H1 (cell line): ENCODE data around the gene HTR4. TPM values are rescaled to one million over a fixed set of nuclear protein-coding genes. Genes with fewer than 3 reads are reported as not detected.

Experiments used
- CTCF ChIA-PET: fragments of 300-600 bp; sonication (Branson Sonifier 250); formaldehyde crosslinking; loops from one replicate; lab custom pipeline; 2021; ENCODE audit not compliant: partially characterized antibody; lab: Charles Lee
- POLR2A ChIA-PET: fragments of 300-600 bp; sonication (Branson Sonifier 250); formaldehyde crosslinking; loops from one replicate; lab custom pipeline; 2021; ENCODE audit warnings: inconsistent platforms; ENCODE audit not compliant: partially characterized antibody; lab: Charles Lee
- DNase-seq, 2 experiments: peaks; one replicate each; pipeline versions ENCODE4 v3.0.0 to v3.0.0-alpha.2; 2010 to 2022; ENCODE audit warnings: low spot score in 2 of 2, low read depth in 1 of 2, mixed read lengths in 1 of 2
- FAIRE-seq: peaks from 2 replicates; lab custom pipeline; 2011; peaks lifted over from hg19 to GRCh38; lab: Jason Lieb, UNC
- H2AFZ ChIP-seq: 2 replicates; pipeline ENCODE4 v1.8.1; 2012; ENCODE audit warnings: low read length, inconsistent platforms
- H2AK5ac ChIP-seq: 2 replicates; pipeline ENCODE4 v1.6.1; 2013; ENCODE audit warnings: low read depth, low read length
- H2BK120ac ChIP-seq: replicated peaks from 2 replicates; pipeline ENCODE3; 2013; ENCODE audit warnings: low read depth, low read length, inconsistent platforms
- H2BK12ac ChIP-seq: 2 replicates; pipeline ENCODE4 v1.6.1; 2013; ENCODE audit warnings: low read depth, low read length
- H2BK15ac ChIP-seq: 2 replicates; pipeline ENCODE4 v1.6.1; 2013; ENCODE audit warnings: low read length
- H2BK20ac ChIP-seq: 2 replicates; pipeline ENCODE4 v1.6.1; 2013; ENCODE audit warnings: low read length
- H2BK5ac ChIP-seq: 2 replicates; pipeline ENCODE4 v1.6.1; 2013; ENCODE audit warnings: low read depth, low read length
- H3K14ac ChIP-seq: 2 replicates; pipeline ENCODE4 v1.6.1; 2013; ENCODE audit warnings: inconsistent platforms; ENCODE audit not compliant: insufficient read length
- H3K18ac ChIP-seq: 2 replicates; pipeline ENCODE4 v1.6.1; 2013; ENCODE audit warnings: low read length; ENCODE audit errors: extremely low read depth
- H3K23ac ChIP-seq: 2 replicates; pipeline ENCODE4 v1.6.1; 2013; ENCODE audit warnings: inconsistent platforms; ENCODE audit not compliant: insufficient read length
- H3K23me2 ChIP-seq: 2 replicates; pipeline ENCODE4 v1.6.1; 2013; ENCODE audit warnings: low read depth, low read length
- H3K27ac ChIP-seq: 2 replicates; pipeline ENCODE4 v1.6.1; 2011; ENCODE audit warnings: low read depth, low read length, inconsistent platforms
- H3K27me3 ChIP-seq, 4 experiments: replicated peaks in 1 of 4; 1 replicate in 1 of 4; 2 replicates in 3 of 4; pipeline versions ENCODE4 v1.6.1 to v1.8.1; 2011 to 2013; ENCODE audit warnings: low read length in 3 of 4, mild to moderate bottlenecking in 3 of 4, inconsistent platforms in 2 of 4, mixed read lengths in 2 of 4, moderate library complexity in 1 of 4; ENCODE audit not compliant: control insufficient read depth in 3 of 4, insufficient read depth in 3 of 4; ENCODE audit errors: extremely low read depth in 1 of 4
- H3K36me3 ChIP-seq, 4 experiments: 2 replicates each; pipeline versions ENCODE4 v1.6.1 to v1.8.1; 2011 to 2013; ENCODE audit warnings: mild to moderate bottlenecking in 4 of 4, low read length in 3 of 4, moderate library complexity in 2 of 4, control low read depth in 1 of 4, inconsistent platforms in 1 of 4; ENCODE audit not compliant: insufficient read depth in 4 of 4, control insufficient read depth in 2 of 4
- H3K4ac ChIP-seq: replicated peaks from 2 replicates; pipeline ENCODE3; 2013; ENCODE audit warnings: low read length, low read depth, mixed read lengths, inconsistent platforms; ENCODE audit not compliant: insufficient read length
- H3K4me1 ChIP-seq, 4 experiments: replicated peaks in 1 of 4; 1 replicate in 1 of 4; 2 replicates in 3 of 4; pipeline versions ENCODE4 v1.6.1 to v1.8.1; 2011 to 2013; ENCODE audit warnings: low read length in 3 of 4, inconsistent platforms in 2 of 4, mixed read lengths in 1 of 4; ENCODE audit not compliant: insufficient read depth in 4 of 4, control insufficient read depth in 3 of 4
- H3K4me2 ChIP-seq, 2 experiments: 2 replicates each; pipeline versions ENCODE4 v1.6.1 to v1.8.1; 2011 to 2013; ENCODE audit warnings: low read depth in 2 of 2, low read length in 2 of 2, control low read depth in 1 of 2, inconsistent platforms in 1 of 2, mild to moderate bottlenecking in 1 of 2; ENCODE audit not compliant: insufficient read depth in 1 of 2
- H3K4me3 ChIP-seq, 4 experiments: fragments of 200-600, 300-600 bp in 1 of 4; sonication (generic), shearing (Covaris generic), sonication (Bioruptor Twin) in 1 of 4; 2 replicates each; pipeline versions ENCODE4 v1.5.1 to v1.8.1; 2011 to 2016; ENCODE audit warnings: low read length in 4 of 4, low read depth in 3 of 4, control low read depth in 2 of 4, inconsistent platforms in 2 of 4, mild to moderate bottlenecking in 2 of 4, mixed read lengths in 1 of 4, moderate library complexity in 1 of 4; ENCODE audit not compliant: insufficient read depth in 2 of 4; ENCODE audit errors: extremely low read depth in 1 of 4
- H3K56ac ChIP-seq: replicated peaks from 2 replicates; pipeline ENCODE3; 2013; ENCODE audit warnings: low read depth, mild to moderate bottlenecking, mixed read lengths, low read length, inconsistent platforms; ENCODE audit not compliant: insufficient read length
- H3K79me1 ChIP-seq: 2 replicates; pipeline ENCODE4 v1.6.1; 2013; ENCODE audit warnings: low read depth, low read length, control low read depth
- H3K79me2 ChIP-seq, 2 experiments: 2 replicates each; pipeline versions ENCODE4 v1.6.1 to v1.8.1; 2012 to 2013; ENCODE audit warnings: low read length in 2 of 2, mild to moderate bottlenecking in 2 of 2, inconsistent platforms in 1 of 2; ENCODE audit not compliant: insufficient read depth in 2 of 2, control insufficient read depth in 1 of 2
- H3K9ac ChIP-seq, 4 experiments: replicated peaks in 1 of 4; 1 replicate in 1 of 4; 2 replicates in 3 of 4; pipeline versions ENCODE4 v1.6.1 to v1.8.1; 2011 to 2013; ENCODE audit warnings: low read depth in 3 of 4, low read length in 3 of 4, control low read depth in 2 of 4, mild to moderate bottlenecking in 2 of 4, moderate library complexity in 2 of 4, inconsistent platforms in 1 of 4; ENCODE audit errors: extremely low read depth in 1 of 4
- H3K9me3 ChIP-seq, 2 experiments: 2 replicates each; pipeline versions ENCODE4 v1.6.1 to v1.8.1; 2012 to 2013; ENCODE audit warnings: mild to moderate bottlenecking in 2 of 2, moderate library complexity in 2 of 2, control low read depth in 1 of 2, inconsistent platforms in 1 of 2, low read depth in 1 of 2, low read length in 1 of 2, mixed read lengths in 1 of 2; ENCODE audit not compliant: insufficient read depth in 2 of 2
- H4K20me1 ChIP-seq, 2 experiments: replicated peaks in 1 of 2; 2 replicates each; pipeline versions ENCODE3 to v1.8.1; 2011 to 2013; ENCODE audit warnings: inconsistent platforms in 2 of 2, low read length in 2 of 2, mild to moderate bottlenecking in 1 of 2; ENCODE audit not compliant: insufficient read depth in 2 of 2, control insufficient read depth in 1 of 2
- H4K5ac ChIP-seq: 2 replicates; pipeline ENCODE4 v1.6.1; 2013; ENCODE audit warnings: low read length, low read depth, mixed read lengths, inconsistent platforms; ENCODE audit not compliant: insufficient read length
- H4K8ac ChIP-seq: 2 replicates; pipeline ENCODE4 v1.8.0; 2013; ENCODE audit warnings: mild to moderate bottlenecking, moderate library complexity, low read length, inconsistent platforms; ENCODE audit not compliant: insufficient read depth; ENCODE audit errors: extremely low read depth
- H4K91ac ChIP-seq: replicated peaks from 2 replicates; pipeline ENCODE3; 2013; ENCODE audit warnings: low read length, mixed read lengths, inconsistent platforms; ENCODE audit not compliant: insufficient read length
- CEBPB ChIP-seq: IDR thresholded peaks from 2 replicates; pipeline ENCODE4 v1.6.1; 2012; ENCODE audit warnings: low read depth, low read length
- EZH2 ChIP-seq: fragments of 200-600 bp; sonication (generic); IDR thresholded peaks from 2 replicates; pipeline ENCODE4 v1.7.1; 2012; ENCODE audit warnings: low read depth, mild to moderate bottlenecking, moderate library complexity, low read length, inconsistent platforms; ENCODE audit not compliant: severe bottlenecking
- NRF1 ChIP-seq: IDR thresholded peaks from 2 replicates; pipeline ENCODE4 v1.6.1; 2011; ENCODE audit warnings: mild to moderate bottlenecking, low read depth, low read length, improper control_type of control experiment
- RXRA ChIP-seq: IDR thresholded peaks from 2 replicates; pipeline ENCODE4 v1.6.1; 2011; ENCODE audit warnings: low read depth, mild to moderate bottlenecking, low read length, moderate library complexity; ENCODE audit not compliant: insufficient read depth
- SIRT6 ChIP-seq: IDR thresholded peaks from one replicate; pipeline ENCODE4 v1.7.1; 2012; ENCODE audit warnings: low read length, inconsistent platforms
- TAF7 ChIP-seq: optimal IDR thresholded peaks from 2 replicates; pipeline ENCODE3; 2011; ENCODE audit warnings: low read depth, mild to moderate bottlenecking, inconsistent platforms, low read length, moderate library complexity, borderline replicate concordance
- WGBS, 2 experiments: shearing (Covaris generic) in 1 of 2; methylation state at CpG; one replicate each; pipeline versions ENCODE4 v1.1.6 to v1.1.7; 2013 to 2015; ENCODE audit warnings: low lambda C conversion rate in 2 of 2, mixed read lengths in 2 of 2, inconsistent platforms in 1 of 2, low coverage in 1 of 2, missing lambda C conversion rate in 1 of 2; ENCODE audit not compliant: insufficient replicate concordance in 2 of 2, insufficient coverage in 1 of 2, insufficient read length in 1 of 2; ENCODE audit errors: extremely low coverage in 1 of 2, missing lambda C conversion rate in 1 of 2; 5-methylcytosine and 5-hydroxymethylcytosine counted together
- polyA plus RNA-seq, 7 experiments: library from polyadenylated mRNA; depleted of rRNA in 3 of 7; stranded (reverse) in 5 of 7; unstranded in 2 of 7; fragments of >200 nt in 5 of 7; fragments of 200-250 nt in 2 of 7; gene quantifications; 1 replicate in 5 of 7; 2 replicates in 1 of 7; 4 replicates in 1 of 7; pipeline versions ENCODE4 v1.2.1 to v1.2.3, GENCODE V29; 2011 to 2013; ENCODE audit warnings: missing spikeins in 2 of 7, mixed read lengths in 2 of 7
- total RNA-seq: library from RNA; stranded (reverse); fragmentation: NEBNext Ultra II Directional; extraction: Animal tissue kit (Norgen Biotek cat#: 25700); gene quantifications from 2 replicates; pipeline ENCODE4 v1.2.1, GENCODE V29; 2021

Gene HTR4
- total and polyA plus RNA-seq, 2 of the 8 experiments (the other 6 are each of a cell fraction or from before 2014, with no cell fraction given), result not detected

DNA sequence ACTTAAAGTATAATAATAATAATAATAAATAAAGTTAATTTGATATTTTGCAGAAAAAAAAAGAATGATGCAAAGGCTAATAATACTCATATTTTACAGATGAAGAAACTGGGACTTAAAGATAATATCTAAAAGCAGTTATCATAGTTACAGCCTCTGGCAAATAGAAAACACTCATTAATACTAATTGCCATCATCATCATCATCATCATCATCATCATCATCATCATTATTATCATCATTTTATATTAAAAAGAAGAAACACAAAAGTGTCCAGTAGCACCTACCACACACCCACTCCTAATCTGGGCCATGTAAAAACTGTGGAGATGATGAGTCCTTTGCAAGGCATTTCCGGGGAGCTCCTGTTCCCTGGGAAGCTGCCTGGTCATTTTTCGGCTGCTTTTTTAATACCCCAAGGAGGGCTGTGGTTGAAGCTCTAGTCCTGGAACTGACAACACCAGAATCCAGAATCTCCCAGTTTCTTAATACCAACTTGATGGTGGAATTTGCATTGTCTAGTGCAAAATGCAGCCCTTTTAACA is 70.8 kb downstream of the HTR4 start:
- no peak overlapping the region for H3K4me2 ChIP-seq
- H2BK120ac ChIP-seq, result no peak overlapping the region
- H2BK5ac ChIP-seq, result no peak overlapping the region
- H3K9ac ChIP-seq, result no peak overlapping the region
- CTCF ChIA-PET, result interaction anchor here (0.7 to 1.7 kb wide), 4 partner anchors 23 to 147 kb away, joined by 3 to 5 read pairs (median 4); no protein-coding TSS in a partner anchor
- H3K14ac ChIP-seq, result no peak overlapping the region
- H3K27ac ChIP-seq, result no peak overlapping the region
- no peak overlapping the region for H2BK12ac ChIP-seq
- H3K4ac ChIP-seq, result no peak overlapping the region
- no peak overlapping the region for H2BK20ac ChIP-seq
- no peak overlapping the region for H2AFZ ChIP-seq
- H3K9me3 ChIP-seq, result no peaks in the 10 kb centered on the region
- H4K8ac ChIP-seq, result no peak overlapping the region
- no peak overlapping the region for H2BK15ac ChIP-seq
- H4K5ac ChIP-seq, result no peak overlapping the region
- FAIRE-seq (no peak), DNase-seq (no peak)
- POLR2A ChIA-PET, result no interaction called here
- no peak overlapping the region for H4K91ac ChIP-seq
- H3K4me1 ChIP-seq, result peaks cover 0 to 4% (median 0%) of the 10 kb centered on the region in 4 experiments; a peak in 1 of 7 replicates
- WGBS, 2 experiments, result 95% methylated on average over 2 of the region's 2 CpGs; no CpG with 5 or more reads in 1 of the 2 experiments
- no peaks in the 10 kb centered on the region for H3K79me2 ChIP-seq
- no peak overlapping the region for H3K4me3 ChIP-seq
- H3K79me1 ChIP-seq, result no peaks in the 10 kb centered on the region
- no peak overlapping the region for H3K56ac ChIP-seq
- no peaks in the 10 kb centered on the region for H3K36me3 ChIP-seq
- H4K20me1 ChIP-seq, result no peaks in the 10 kb centered on the region
- H3K27me3 ChIP-seq, result no peaks in the 10 kb centered on the region
- no peak overlapping the region for H2AK5ac ChIP-seq
- H3K23ac ChIP-seq, result no peak overlapping the region
- TF ChIP-seq SIRT6 (no peak), TAF7 (no peak), NRF1 (no peak), EZH2 (no peak), RXRA (no peak), CEBPB (no peak)
- H3K23me2 ChIP-seq, result no peaks in the 10 kb centered on the region
- no peak overlapping the region for H3K18ac ChIP-seq
